ENCODE results near the gene CPSF4L. TPM values are rescaled to one million over a fixed set of nuclear protein-coding genes. Genes with fewer than 3 reads are reported as not detected.

Gene CPSF4L
- total RNA-seq, 1 donor from 2014 or later, result not detected

DNA sequence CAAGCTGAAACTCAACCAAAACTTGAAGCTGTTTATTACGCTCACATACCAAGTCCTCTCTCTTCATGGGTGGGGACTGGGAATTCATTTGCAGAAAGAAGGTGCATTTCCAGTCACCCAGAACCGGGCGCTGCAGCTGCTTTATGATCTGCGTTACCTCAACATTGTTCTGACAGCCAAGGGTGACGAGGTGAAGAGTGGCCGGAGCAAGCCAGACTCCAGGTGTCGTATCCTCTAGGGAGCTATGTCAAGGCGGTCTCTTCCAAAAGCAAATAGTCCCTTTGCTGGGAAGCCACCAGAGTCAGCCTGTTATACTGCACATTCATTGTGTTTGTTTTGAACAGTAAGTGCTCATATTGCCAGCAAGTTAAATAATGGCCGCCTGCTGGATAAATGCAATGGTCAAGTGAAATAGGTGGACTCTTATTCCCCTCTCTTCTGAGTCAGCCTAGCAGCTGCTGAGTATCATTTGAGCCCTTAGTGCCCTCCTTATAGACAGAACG is 56.2 kb downstream of the CPSF4L start:
- Histone ChIP-seq H3K27me3 (no peaks in the 10 kb centered on the region), H3K4me1 (no peaks in the 10 kb centered on the region), H3K4me2 (no peak overlapping the region), H3K79me2 (ENCODE audit: low read depth) (peaks cover 5% of the 10 kb centered on the region), H3K9ac (no peak overlapping the region), H2AFZ (replicated peaks) (no peak overlapping the region), H3F3A (ENCODE audit: low read depth) (peaks cover 5% of the 10 kb centered on the region), H4K20me1 (ENCODE audit: low read depth) (peaks cover 12% of the 10 kb centered on the region), H3K27ac (no peak overlapping the region), H3K4me3 (no peak overlapping the region), H3K36me3 (no peaks in the 10 kb centered on the region), H3K9me3 (ENCODE audit: low read depth) (no peaks in the 10 kb centered on the region)
- Mint-ChIP-seq H3K9me3 (no peaks in the 10 kb centered on the region), H3K36me3 (peaks cover 44% of the 10 kb centered on the region), H3K4me1 (no peaks in the 10 kb centered on the region), H3K27me3 (ENCODE audit: insufficient read depth, low read depth) (no peaks in the 10 kb centered on the region), H3K4me3 (no peak overlapping the region), H3K27ac (no peak overlapping the region)
- DNase-seq (ENCODE audit: low spot score), result no peak
- TF ChIP-seq EZH2phosphoT487 (IDR thresholded peaks at IDR 0.05) (no peak), EZH2 (IDR thresholded peaks at IDR 0.05) (no peak)
- TF ChIP-seq, protein P1, sequence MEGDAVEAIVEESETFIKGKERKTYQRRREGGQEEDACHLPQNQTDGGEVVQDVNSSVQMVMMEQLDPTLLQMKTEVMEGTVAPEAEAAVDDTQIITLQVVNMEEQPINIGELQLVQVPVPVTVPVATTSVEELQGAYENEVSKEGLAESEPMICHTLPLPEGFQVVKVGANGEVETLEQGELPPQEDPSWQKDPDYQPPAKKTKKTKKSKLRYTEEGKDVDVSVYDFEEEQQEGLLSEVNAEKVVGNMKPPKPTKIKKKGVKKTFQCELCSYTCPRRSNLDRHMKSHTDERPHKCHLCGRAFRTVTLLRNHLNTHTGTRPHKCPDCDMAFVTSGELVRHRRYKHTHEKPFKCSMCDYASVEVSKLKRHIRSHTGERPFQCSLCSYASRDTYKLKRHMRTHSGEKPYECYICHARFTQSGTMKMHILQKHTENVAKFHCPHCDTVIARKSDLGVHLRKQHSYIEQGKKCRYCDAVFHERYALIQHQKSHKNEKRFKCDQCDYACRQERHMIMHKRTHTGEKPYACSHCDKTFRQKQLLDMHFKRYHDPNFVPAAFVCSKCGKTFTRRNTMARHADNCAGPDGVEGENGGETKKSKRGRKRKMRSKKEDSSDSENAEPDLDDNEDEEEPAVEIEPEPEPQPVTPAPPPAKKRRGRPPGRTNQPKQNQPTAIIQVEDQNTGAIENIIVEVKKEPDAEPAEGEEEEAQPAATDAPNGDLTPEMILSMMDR (IDR thresholded peaks at IDR 0.05), result no peak

DNA sequence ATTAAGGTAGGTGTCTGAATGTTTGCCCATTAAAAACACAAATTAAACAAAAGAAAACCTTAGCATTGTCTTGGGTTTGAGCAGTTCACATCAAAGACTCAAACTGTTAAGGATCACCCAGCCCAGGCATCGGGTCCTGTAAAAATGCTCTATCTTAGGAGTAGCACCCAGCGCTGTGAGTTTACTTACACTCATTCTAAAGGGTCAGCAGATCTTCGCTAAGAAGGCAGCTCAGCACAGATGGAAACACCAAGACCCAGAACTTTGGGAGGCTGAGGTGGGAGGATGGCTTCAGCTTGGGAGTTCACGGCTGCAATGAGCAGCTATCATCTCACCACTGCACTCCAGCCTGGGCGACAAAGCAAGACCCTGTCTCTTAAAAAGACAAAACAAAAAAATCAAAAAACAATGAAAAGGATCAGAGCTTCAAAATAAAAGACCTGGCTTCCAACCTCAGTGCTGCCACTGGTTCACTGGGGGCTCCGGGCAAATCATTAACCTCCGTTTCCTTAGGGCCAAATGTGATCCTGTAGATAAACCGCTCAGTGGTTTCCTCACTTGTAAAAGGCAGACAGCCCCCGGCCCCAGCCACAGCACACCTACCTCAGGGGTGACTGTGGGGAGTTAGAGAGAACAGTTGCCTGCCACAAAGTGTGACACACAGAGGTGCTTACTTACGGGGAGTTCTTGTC is 57.7 kb downstream of the CPSF4L start:
- Mint-ChIP-seq H3K36me3 (peaks cover 59% of the 10 kb centered on the region), H3K4me3 (no peak overlapping the region), H3K9me3 (no peaks in the 10 kb centered on the region), H3K27me3 (ENCODE audit: insufficient read depth, low read depth) (peaks cover 4% of the 10 kb centered on the region), H3K4me1 (no peaks in the 10 kb centered on the region), H3K27ac (no peak overlapping the region)
- Histone ChIP-seq H3K36me3 (no peaks in the 10 kb centered on the region), H3K4me3 (no peak overlapping the region), H3K9ac (no peak overlapping the region), H3K27ac (no peak overlapping the region), H3K9me3 (ENCODE audit: low read depth) (no peaks in the 10 kb centered on the region), H3F3A (ENCODE audit: low read depth) (peaks cover 4% of the 10 kb centered on the region), H3K4me1 (no peaks in the 10 kb centered on the region), H4K20me1 (ENCODE audit: low read depth) (peaks cover 4% of the 10 kb centered on the region), H3K4me2 (no peak overlapping the region), H3K79me2 (ENCODE audit: low read depth) (peaks cover 5% of the 10 kb centered on the region), H3K27me3 (no peaks in the 10 kb centered on the region), H2AFZ (replicated peaks) (no peak overlapping the region)
- TF ChIP-seq EZH2 (IDR thresholded peaks at IDR 0.05), result no peak
- TF ChIP-seq, protein P1 (IDR thresholded peaks at IDR 0.05), result no peak
- no peak for TF ChIP-seq EZH2phosphoT487 (IDR thresholded peaks at IDR 0.05)
- no peak for DNase-seq (ENCODE audit: low spot score)

DNA sequence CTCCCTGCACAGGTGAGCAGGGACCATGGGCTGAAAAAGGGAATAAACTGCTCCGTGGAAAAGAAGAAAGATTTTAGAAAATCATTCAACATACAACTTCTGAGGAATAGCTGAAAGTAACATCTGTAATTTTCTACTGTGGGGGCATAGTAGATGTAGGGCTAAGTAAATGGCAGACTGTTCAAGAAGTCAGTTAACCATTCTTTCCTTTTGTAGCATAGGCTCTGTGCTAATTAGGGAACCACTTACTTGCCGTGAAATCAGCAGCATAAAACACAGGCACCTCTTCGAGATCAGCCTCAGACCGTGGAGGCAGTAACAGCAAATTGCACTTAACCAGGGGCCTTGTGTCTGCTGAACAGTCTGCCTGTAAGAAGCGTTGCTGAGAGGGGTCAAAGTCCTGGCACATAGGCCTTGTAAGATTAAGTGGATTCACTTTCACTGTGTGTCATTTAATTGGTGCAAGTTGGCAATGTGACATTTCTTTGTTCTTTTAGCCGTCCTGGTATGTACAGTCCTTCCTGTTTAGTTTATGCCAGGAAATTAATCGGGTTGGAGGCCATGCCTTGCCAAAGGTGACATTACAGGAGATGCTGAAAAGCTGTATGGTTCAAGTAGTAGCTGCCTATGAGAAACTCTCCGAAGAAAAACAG is 58.4 kb downstream of the CPSF4L start:
- no peak overlapping the region for H3K9ac ChIP-seq
- no peaks in the 10 kb centered on the region for H3K9me3 Mint-ChIP-seq
- no peaks in the 10 kb centered on the region for H3K36me3 ChIP-seq
- H3K27ac Mint-ChIP-seq, result peak overlapping the region; percentile 63
- no peak for DNase-seq (ENCODE audit: low spot score)
- no peak overlapping the region for H3K4me2 ChIP-seq
- no peaks in the 10 kb centered on the region for H3F3A ChIP-seq (ENCODE audit: low read depth)
- H3K4me3 ChIP-seq, result no peak overlapping the region
- H3K79me2 ChIP-seq (ENCODE audit: low read depth), result peaks cover 5% of the 10 kb centered on the region
- H3K27ac ChIP-seq, result no peak overlapping the region
- H3K27me3 Mint-ChIP-seq (ENCODE audit: insufficient read depth, low read depth), result peaks cover 5% of the 10 kb centered on the region
- peak overlapping the region; percentile 17 for H3K4me3 Mint-ChIP-seq
- no peak for TF ChIP-seq EZH2phosphoT487 (IDR thresholded peaks at IDR 0.05)
- TF ChIP-seq EZH2 (IDR thresholded peaks at IDR 0.05), result no peak
- TF ChIP-seq, protein P1 (IDR thresholded peaks at IDR 0.05), result no peak
- no peaks in the 10 kb centered on the region for H3K27me3 ChIP-seq
- no peak overlapping the region for H2AFZ ChIP-seq (replicated peaks)
- peaks cover 4% of the 10 kb centered on the region for H4K20me1 ChIP-seq (ENCODE audit: low read depth)
- no peaks in the 10 kb centered on the region for H3K9me3 ChIP-seq (ENCODE audit: low read depth)
- no peaks in the 10 kb centered on the region for H3K4me1 Mint-ChIP-seq
- no peaks in the 10 kb centered on the region for H3K4me1 ChIP-seq
- peaks cover 62% of the 10 kb centered on the region for H3K36me3 Mint-ChIP-seq

Measured in neural progenitor cell (in vitro differentiated cells).